Left renal cortex interstitium (tissue), 4 donors: Measurements from ENCODE around the gene RPL28. TPM values are rescaled to one million over a fixed set of nuclear protein-coding genes. Genes with fewer than 3 reads are reported as not detected.
"Not testable (repeated sequence)": the region's sequence is repeated elsewhere in the genome, so short reads cannot be mapped to it uniquely, and the experiment has no call there.

Experiments
- DNase-seq, 4 donors: peaks; one replicate each; pipeline ENCODE4 v3.0.0-alpha.2; 2013; ENCODE audit warnings: low read depth in 4 of 4, low spot score in 2 of 4, missing footprints in 1 of 4
- polyA plus RNA-seq, 4 donors: library from polyadenylated mRNA; unstranded; fragments of 120-200 nt; gene quantifications; one replicate each; pipeline ENCODE4 v1.2.1, GENCODE V29; 2013; ENCODE audit not compliant: insufficient read length in 4 of 4

The RPL28 gene
- polyA plus RNA-seq, 4 donors, result 826 to 1,568 (median 1,229) TPM

GRCh38 chr19:55446060-55446459 lies 60.3 kb downstream of the RPL28 start:
- DNase-seq, result no peak

DNA sequence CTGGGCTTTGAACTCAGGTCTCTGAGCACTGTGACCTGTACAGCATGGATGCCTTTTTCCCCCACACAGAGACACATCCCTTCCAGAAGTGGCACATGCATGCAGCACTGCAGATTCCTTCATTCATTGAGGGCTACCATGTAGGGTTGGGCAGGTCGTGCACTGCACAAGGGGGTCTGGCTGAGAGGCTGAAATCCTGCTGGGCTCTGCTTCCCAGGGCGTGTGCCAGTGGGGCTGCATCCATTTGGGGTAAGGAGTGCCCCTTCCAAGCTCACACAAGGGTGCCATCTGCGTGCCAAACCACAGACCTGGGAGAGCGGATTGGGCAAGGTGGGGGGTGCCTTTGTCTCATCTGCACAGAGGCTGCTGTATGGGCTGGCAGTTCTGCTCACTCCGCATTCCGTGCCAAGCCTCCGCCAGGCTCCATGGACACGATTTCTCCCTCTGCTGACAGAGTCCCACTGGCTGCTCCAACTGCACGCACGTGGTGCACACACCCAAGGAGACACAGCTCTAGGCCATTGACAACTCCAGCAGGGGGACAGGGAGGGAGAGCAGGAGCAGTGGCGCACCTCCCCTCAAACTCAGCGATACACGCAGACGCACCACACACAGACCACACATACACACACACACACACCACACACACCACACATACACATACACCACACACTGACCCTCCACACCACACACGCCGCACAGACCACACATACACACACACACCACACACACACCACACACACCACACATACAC lies 61.9 kb downstream of the RPL28 start:
- no peak for DNase-seq

- not testable (repeated sequence) for DNase-seq
Measured at GRCh38 chr19:55448175-55448490, 62.4 kb downstream of the RPL28 start.

DNA sequence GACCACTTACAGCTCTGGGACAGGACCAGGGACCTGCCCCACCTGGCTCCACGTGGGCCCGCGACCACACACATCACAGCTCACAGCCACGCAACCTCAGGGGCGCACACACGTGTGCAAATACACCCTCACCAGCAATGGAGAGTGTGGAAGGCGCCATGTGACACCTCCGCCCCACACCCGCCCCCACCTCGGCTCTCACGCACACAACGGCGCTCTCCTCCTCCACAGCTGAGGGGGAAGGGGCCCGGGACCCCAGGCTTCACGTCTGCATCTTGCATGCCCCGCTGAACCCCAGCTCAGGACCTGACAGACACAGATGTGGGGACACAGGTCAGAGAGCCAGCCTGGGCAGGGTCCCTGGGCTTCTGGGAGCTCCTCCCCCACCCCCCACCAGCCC lies 63.7 kb downstream of the RPL28 start:
- DNase-seq, result no peak

DNA sequence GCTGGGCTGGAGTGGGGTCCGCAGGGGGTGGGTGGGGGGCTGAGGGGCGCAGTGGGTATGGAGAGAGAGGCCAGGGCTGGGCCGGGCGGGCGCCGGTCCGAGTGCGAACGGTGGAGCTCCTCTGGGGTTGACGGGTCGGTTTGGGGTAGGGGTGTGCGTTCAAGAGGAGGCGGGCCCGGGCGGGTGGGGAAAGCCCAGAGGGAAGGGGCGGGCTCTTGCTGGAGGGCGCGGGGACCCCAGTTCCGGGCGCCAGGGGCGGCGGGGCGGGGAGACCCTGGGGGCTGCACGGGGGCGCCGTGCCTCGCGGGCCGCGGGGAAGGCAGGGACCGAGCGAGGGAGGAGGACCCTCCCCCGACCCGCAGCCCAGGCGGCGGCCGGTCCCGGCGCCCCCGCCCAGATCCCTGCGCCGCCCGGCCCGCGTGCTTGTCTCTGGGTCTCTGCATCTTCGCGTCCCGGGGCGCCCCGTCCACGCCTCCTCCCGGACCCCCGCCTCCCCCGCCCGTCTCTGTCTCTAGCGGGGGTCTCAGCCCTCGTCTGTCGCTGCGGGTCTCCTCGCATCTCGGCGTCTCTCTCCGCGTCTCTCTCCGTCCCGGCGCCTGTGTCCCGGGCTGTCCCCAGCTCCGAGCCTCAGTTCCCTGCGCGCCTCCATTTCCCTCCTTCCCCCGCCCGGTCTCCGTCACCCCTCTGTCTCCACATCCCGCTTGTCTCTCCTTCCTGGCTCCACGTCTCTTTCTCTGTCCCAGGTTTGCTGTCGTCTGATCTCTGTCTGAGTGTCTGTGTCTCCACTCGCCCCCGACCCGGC lies 65.6 kb downstream of the RPL28 start:
- no peak for DNase-seq

DNA sequence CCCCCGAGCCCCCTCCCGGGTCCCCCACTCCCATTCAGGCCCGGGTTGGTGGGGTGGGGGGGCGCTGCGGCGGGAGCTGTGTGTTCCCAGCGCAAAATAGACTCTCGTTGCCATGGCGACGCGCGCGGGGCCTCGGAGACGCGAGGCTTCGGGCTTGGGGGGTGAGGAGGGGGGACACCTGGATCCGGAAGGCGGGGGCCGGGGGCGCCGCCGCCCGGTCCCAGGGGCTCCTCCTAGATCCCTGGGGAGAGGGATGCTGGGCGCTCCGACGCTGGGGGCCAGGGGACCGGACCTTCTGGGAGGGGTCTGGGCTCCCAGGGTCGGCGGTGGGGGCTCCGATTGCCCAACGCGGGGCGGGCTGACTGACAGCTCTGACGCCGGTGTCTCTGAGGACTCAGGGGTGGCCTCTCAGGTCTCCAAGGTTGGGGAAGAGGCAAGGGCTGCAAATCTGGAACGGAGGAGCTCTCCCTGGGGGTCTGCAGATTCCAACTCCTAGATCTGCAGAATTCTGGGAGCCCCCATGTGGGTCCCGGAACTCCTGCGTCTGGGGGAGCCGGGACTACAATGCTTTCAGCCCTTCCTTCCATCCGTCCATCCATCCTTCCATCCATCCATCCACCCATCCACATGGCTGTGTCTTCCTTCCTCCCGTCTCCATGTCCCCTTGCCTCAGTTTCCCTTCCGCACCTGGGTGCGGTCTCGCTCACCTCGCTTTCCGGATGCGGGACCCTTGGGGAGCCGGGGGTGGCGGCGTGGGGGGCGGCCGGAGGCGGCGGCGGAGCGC lies 66.4 kb downstream of the RPL28 start:
- DNase-seq, result no peak

Other genes starting within 250 kb of the RPL28 start
- gene TNNT1, start 236.7 kb upstream of the RPL28 start, polyA plus RNA-seq, result 1 to 10 TPM; 2.7 to 7.7 (median 4.1) TPM
- gene TNNI3, start 228.2 kb upstream of the RPL28 start, polyA plus RNA-seq, result 1 to 10 TPM; 3.3 to 6.6 (median 4.4) TPM
- gene DNAAF3, start 219.3 kb upstream of the RPL28 start, polyA plus RNA-seq, result 1 to 10 TPM; 5.1 to 10.0 (median 9.6) TPM
- under 1 TPM; 0.07 to 0.71 (median 0.17) TPM for gene SYT5, start 205.6 kb upstream of the RPL28 start, polyA plus RNA-seq
- under 1 TPM; 0.06 to 0.17 (median 0.11) TPM for gene PTPRH, start 176.4 kb upstream of the RPL28 start, polyA plus RNA-seq
- gene TMEM86B, start 157.2 kb upstream of the RPL28 start, polyA plus RNA-seq, result 1 to 10 TPM; 2.4 to 7.4 (median 4.0) TPM
- 10 to 100 TPM; 37.3 to 61.5 (median 51.1) TPM for gene PPP6R1, start 126.9 kb upstream of the RPL28 start, polyA plus RNA-seq
- 10 to 100 TPM; 26.0 to 51.5 (median 42.0) TPM for gene HSPBP1, start 105.8 kb upstream of the RPL28 start, polyA plus RNA-seq
- gene BRSK1, start 101.9 kb upstream of the RPL28 start, polyA plus RNA-seq, result 10 to 100 TPM; 14.4 to 21.4 (median 15.9) TPM
- 1 to 10 TPM; 1.0 to 1.7 (median 1.3) TPM for gene TMEM150B, start 60.6 kb upstream of the RPL28 start, polyA plus RNA-seq
- gene KMT5C, start 46.1 kb upstream of the RPL28 start, polyA plus RNA-seq, result 10 to 100 TPM; 13.5 to 36.8 (median 27.2) TPM
- gene COX6B2, start 31.2 kb upstream of the RPL28 start, polyA plus RNA-seq, result 1 to 10 TPM in 3 of 4 donors, under 1 TPM in 1; 0.76 to 1.8 (median 1.4) TPM
- gene GARIN5B, start 22.7 kb upstream of the RPL28 start, polyA plus RNA-seq, result under 1 TPM; 0.08 to 0.49 (median 0.21) TPM
- 1 to 10 TPM; 1.0 to 2.6 (median 1.6) TPM for gene IL11, start 15.5 kb upstream of the RPL28 start, polyA plus RNA-seq
- under 1 TPM in 2 of 4 donors, not detected in 2; 0.40 to 0.76 TPM for gene TMEM190, start 9.1 kb upstream of the RPL28 start, polyA plus RNA-seq
- gene TMEM238, start 1.6 kb upstream of the RPL28 start, polyA plus RNA-seq, result 1 to 10 TPM in 2 of 4 donors, under 1 TPM in 2; 0.18 to 2.4 (median 1.0) TPM
- gene UBE2S, start 21.9 kb downstream of the RPL28 start, polyA plus RNA-seq, result 10 to 100 TPM; 38.3 to 71.0 (median 48.0) TPM
- gene SHISA7, start 57.4 kb downstream of the RPL28 start, polyA plus RNA-seq, result under 1 TPM; 0.16 to 0.38 (median 0.22) TPM
- 10 to 100 TPM; 33.8 to 59.3 (median 42.8) TPM for gene ISOC2, start 75.7 kb downstream of the RPL28 start, polyA plus RNA-seq
- gene C19orf85, start 78.8 kb downstream of the RPL28 start, polyA plus RNA-seq, result not detected
- gene ZNF628, start 90.7 kb downstream of the RPL28 start, polyA plus RNA-seq, result 1 to 10 TPM; 2.3 to 6.8 (median 4.4) TPM
- 10 to 100 TPM; 41.9 to 74.3 (median 57.1) TPM for gene NAT14, start 99.3 kb downstream of the RPL28 start, polyA plus RNA-seq
- 1 to 10 TPM; 1.4 to 3.1 (median 2.1) TPM for gene SSC5D, start 102.5 kb downstream of the RPL28 start, polyA plus RNA-seq
- gene SBK2, start 151.2 kb downstream of the RPL28 start, polyA plus RNA-seq, result 1 to 10 TPM in 1 of 4 donors, under 1 TPM in 3; 0.51 to 1.5 (median 0.88) TPM
- gene SBK3, start 159.6 kb downstream of the RPL28 start, polyA plus RNA-seq, result under 1 TPM; 0.10 to 0.22 (median 0.13) TPM
- gene ZNF579, start 194.9 kb downstream of the RPL28 start, polyA plus RNA-seq, result 10 to 100 TPM in 3 of 4 donors, 1 to 10 TPM in 1; 9.8 to 26.1 (median 17.7) TPM
- 10 to 100 TPM; 15.7 to 28.9 (median 23.4) TPM for gene FIZ1, start 213.6 kb downstream of the RPL28 start, polyA plus RNA-seq
- 10 to 100 TPM in 2 of 4 donors, 1 to 10 TPM in 2; 5.3 to 14.8 (median 10.9) TPM for gene ZNF524, start 214.4 kb downstream of the RPL28 start, polyA plus RNA-seq
- 10 to 100 TPM in 2 of 4 donors, 1 to 10 TPM in 2; 5.8 to 15.1 (median 11.3) TPM for gene ZNF865, start 219.7 kb downstream of the RPL28 start, polyA plus RNA-seq
- gene ZNF784, start 238.6 kb downstream of the RPL28 start, polyA plus RNA-seq, result 10 to 100 TPM in 3 of 4 donors, 1 to 10 TPM in 1; 9.1 to 15.0 (median 12.9) TPM